GM12875 (cell line): ENCODE results near the gene GAPDH.
A peak's percentile ranks its signal among the peaks of the same experiment; 100 is the strongest.
"Not testable (repeated sequence)": the region's sequence is repeated elsewhere in the genome, so short reads cannot be mapped to it uniquely, and the experiment has no call there.

Experiments used
- H3K4me3 ChIP-seq: one replicate; pipeline ENCODE4 v1.5.1; 2011; ENCODE audit warnings: low read depth, low read length, control low read depth
- TF ChIP-seq, protein P1 (sequence below): IDR thresholded peaks from 2 replicates; pipeline ENCODE4 v1.5.1; 2011; ENCODE audit warnings: low read depth, mild to moderate bottlenecking, control low read depth, inconsistent platforms, low read length, moderate library complexity, borderline replicate concordance; ENCODE audit not compliant: insufficient read depth

Gene GAPDH

GRCh38 chr12:6494968-6495367, 39.3 kb upstream of the GAPDH start:
- peak overlapping the region; percentile 47 for H3K4me3 ChIP-seq
- TF ChIP-seq, protein P1, sequence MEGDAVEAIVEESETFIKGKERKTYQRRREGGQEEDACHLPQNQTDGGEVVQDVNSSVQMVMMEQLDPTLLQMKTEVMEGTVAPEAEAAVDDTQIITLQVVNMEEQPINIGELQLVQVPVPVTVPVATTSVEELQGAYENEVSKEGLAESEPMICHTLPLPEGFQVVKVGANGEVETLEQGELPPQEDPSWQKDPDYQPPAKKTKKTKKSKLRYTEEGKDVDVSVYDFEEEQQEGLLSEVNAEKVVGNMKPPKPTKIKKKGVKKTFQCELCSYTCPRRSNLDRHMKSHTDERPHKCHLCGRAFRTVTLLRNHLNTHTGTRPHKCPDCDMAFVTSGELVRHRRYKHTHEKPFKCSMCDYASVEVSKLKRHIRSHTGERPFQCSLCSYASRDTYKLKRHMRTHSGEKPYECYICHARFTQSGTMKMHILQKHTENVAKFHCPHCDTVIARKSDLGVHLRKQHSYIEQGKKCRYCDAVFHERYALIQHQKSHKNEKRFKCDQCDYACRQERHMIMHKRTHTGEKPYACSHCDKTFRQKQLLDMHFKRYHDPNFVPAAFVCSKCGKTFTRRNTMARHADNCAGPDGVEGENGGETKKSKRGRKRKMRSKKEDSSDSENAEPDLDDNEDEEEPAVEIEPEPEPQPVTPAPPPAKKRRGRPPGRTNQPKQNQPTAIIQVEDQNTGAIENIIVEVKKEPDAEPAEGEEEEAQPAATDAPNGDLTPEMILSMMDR: no peak

DNA sequence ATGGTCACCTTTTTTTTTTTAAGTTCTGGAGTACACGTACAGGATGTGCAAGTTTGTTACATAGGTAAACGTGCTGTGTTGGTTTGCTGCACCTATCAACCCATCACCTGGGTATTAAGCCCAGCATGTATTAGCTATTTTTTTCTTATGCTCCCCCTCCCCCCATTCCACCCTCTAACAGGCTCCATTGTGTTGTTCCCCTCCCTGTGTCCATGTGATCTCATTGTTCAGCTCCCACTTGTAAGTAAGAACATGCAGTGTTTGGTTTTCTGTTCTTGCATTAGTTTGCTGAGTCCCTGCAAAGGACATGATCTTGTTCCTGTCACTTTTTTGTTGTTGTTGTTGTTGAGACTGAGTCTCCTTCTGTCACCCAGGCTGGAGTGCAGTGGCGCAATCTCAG, 37.0 kb upstream of the GAPDH start:
- not testable (repeated sequence) for H3K4me3 ChIP-seq

DNA sequence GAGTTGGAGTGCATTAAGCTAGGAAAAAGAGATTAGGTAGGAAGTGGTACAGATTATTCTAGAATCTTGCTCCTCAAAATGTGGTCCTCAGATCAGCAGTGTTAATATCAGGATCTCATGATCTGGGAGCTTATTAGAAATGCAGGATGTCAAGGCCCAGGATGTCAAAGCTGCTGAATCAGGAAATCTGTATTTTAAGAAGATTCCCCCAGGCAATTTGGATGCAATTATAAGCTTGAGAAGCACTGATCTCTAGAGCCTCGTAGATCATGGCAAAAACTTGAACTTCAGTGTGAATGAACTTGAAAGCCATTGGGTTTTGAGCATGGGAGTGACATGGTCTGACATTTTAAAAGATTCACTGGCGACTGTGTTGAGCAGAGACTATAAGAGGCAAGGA, 33.9 kb upstream of the GAPDH start:
- no peak overlapping the region for H3K4me3 ChIP-seq
- TF ChIP-seq, protein P1: no peak

GRCh38 chr12:6507102-6507998, 27.0 kb upstream of the GAPDH start:
- TF ChIP-seq, protein P1: no peak
- H3K4me3 ChIP-seq: no peak overlapping the region

DNA sequence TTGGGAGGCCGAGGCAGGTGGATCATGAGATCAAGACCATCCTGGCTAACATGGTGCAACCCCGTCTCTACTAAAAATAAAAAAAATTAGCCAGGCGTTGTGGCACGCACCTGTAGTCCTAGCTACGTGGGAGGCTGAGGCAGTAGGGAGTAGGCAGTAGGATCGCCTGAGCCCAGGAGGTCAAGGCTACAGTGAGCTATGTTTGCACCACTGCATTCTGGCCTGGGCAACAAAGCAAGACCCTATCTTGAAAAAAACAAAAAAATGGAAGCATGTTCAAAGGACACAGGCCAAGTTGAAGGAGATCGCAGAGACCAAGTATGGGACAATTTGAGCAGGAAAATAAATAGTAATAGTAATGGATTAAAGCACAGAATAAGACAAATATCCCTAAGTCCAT, 26.2 kb upstream of the GAPDH start:
- TF ChIP-seq, protein P1: no peak
- no peak overlapping the region for H3K4me3 ChIP-seq

GRCh38 chr12:6520186-6520585, 14.1 kb upstream of the GAPDH start:
- TF ChIP-seq, protein P1: no peak
- H3K4me3 ChIP-seq: no peak overlapping the region

GRCh38 chr12:6522193-6522592, 12.1 kb upstream of the GAPDH start:
- TF ChIP-seq, protein P1: no peak
- no peak overlapping the region for H3K4me3 ChIP-seq

DNA sequence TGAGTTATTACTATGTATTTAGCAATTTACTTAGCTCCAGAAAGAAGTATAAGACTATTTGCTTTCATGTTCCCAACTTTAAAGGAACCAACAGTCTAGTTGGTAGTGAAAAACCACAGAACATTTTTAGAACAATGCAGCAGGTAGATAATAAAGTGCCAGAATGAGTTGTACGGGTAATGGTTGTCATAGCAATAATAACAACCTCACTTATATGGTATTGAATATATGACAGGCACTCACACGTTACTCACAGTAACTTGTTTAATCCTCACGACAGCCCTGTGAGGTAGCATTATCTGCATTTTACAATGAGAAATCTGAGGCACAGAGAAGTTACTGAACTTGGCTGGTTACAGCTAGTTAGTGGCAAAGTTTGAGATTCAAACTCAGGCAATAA, 10.6 kb upstream of the GAPDH start:
- TF ChIP-seq, protein P1: no peak
- H3K4me3 ChIP-seq: no peak overlapping the region
